GM21786 (cell line): ENCODE results near the gene EMD.

Experiments
- ATAC-seq: cut with Tn5 transposase; IDR thresholded peaks from one replicate; pipeline ENCODE4 v1.9.1; 2021; ENCODE audit not compliant: unreplicated experiment

Gene EMD

GRCh38 chrX:154412468-154412867 lies 33.4 kb downstream of the EMD start:
- ATAC-seq, result no peak

GRCh38 chrX:154413142-154413541 lies 34.0 kb downstream of the EMD start:
- no peak for ATAC-seq

GRCh38 chrX:154417157-154417556 lies 38.1 kb downstream of the EMD start:
- ATAC-seq, result no peak

GRCh38 chrX:154419189-154419588 lies 40.1 kb downstream of the EMD start:
- ATAC-seq, result no peak

GRCh38 chrX:154419688-154420401 lies 40.8 kb downstream of the EMD start:
- no peak for ATAC-seq

- ATAC-seq, result no peak
Measured at GRCh38 chrX:154420402-154420756, 41.3 kb downstream of the EMD start.

GRCh38 chrX:154426916-154427770 lies 48.0 kb downstream of the EMD start:
- no peak for ATAC-seq

GRCh38 chrX:154428176-154429171 lies 49.4 kb downstream of the EMD start, which contains the start of gene ATP6AP1:
Gene ATP6AP1 (plus strand): TSS chrX:154428677. CDS start chrX:154428693, 16 bp downstream.
- peak; percentile 97 for ATAC-seq

- no peak for ATAC-seq
Measured at GRCh38 chrX:154429711-154430110, 50.6 kb downstream of the EMD start.

- ATAC-seq, result no peak
Measured at GRCh38 chrX:154430479-154430878, 51.4 kb downstream of the EMD start.

GRCh38 chrX:154430916-154431315 lies 51.8 kb downstream of the EMD start:
- ATAC-seq, result no peak
